OCI-LY3 (cell line): ENCODE measurements around the gene NOP14.

Experiments
- H2AFZ ChIP-seq: fragments of 200-600, 300-600 bp; shearing (Covaris generic); 2 replicates; pipeline ENCODE4 v1.6.0; 2014; ENCODE audit warnings: antibody characterized with exemption, low read depth, low read length
- H3K27ac ChIP-seq: fragments of 200-600, 300-600 bp; sonication (generic); 2 replicates; pipeline ENCODE4 v1.5.1; 2014; ENCODE audit warnings: mild to moderate bottlenecking, low read length, moderate library complexity, mixed read lengths
- H3K27me3 ChIP-seq: fragments of 200-600, 300-600 bp; sonication (generic); 2 replicates; pipeline ENCODE4 v1.6.1; 2014; ENCODE audit warnings: low read depth, low read length, mixed read lengths
- H3K36me3 ChIP-seq: fragments of 200-600, 300-600 bp; sonication (generic); replicated peaks from 2 replicates; pipeline ENCODE3; 2014; ENCODE audit warnings: low read depth, low read length, mixed read lengths
- H3K4me1 ChIP-seq: fragments of 300-600, 200-600 bp; sonication (generic); 2 replicates; pipeline ENCODE4 v1.6.1; 2014; ENCODE audit warnings: low read length, mixed read lengths
- H3K4me2 ChIP-seq: fragments of 200-600, 300-600 bp; sonication (generic); 2 replicates; pipeline ENCODE4 v1.6.1; 2014; ENCODE audit warnings: low read length, mixed read lengths
- H3K4me3 ChIP-seq: fragments of 300-600, 200-600 bp; sonication (generic); 2 replicates; pipeline ENCODE4 v1.5.1; 2014; ENCODE audit warnings: antibody characterized with exemption, mild to moderate bottlenecking, low read length, moderate library complexity
- H3K79me2 ChIP-seq: fragments of 300-600, 200-600 bp; shearing (Covaris generic); 2 replicates; pipeline ENCODE4 v1.6.1; 2014; ENCODE audit warnings: mild to moderate bottlenecking, low read length, mixed read lengths
- H3K9ac ChIP-seq: fragments of 300-600, 200-600 bp; shearing (Covaris generic); 2 replicates; pipeline ENCODE4 v1.6.0; 2014; ENCODE audit warnings: mild to moderate bottlenecking, low read length, moderate library complexity
- H3K9me3 ChIP-seq: fragments of 200-600, 300-600 bp; shearing (Covaris generic); 2 replicates; pipeline ENCODE4 v1.6.1; 2014; ENCODE audit warnings: low read length, mixed read lengths; ENCODE audit not compliant: insufficient read depth
- H4K20me1 ChIP-seq: fragments of 200-600, 300-600 bp; sonication (generic); 2 replicates; pipeline ENCODE4 v1.6.1; 2016; ENCODE audit warnings: low read length, mixed read lengths; ENCODE audit not compliant: insufficient read depth
- CTCF ChIP-seq: fragments of 200-600, 300-600 bp; sonication (generic); IDR thresholded peaks from 2 replicates; pipeline ENCODE4 v1.5.1; 2014; ENCODE audit warnings: antibody characterized with exemption, low read length, low read depth
- EZH2phosphoT487 ChIP-seq: fragments of 200-600 bp; shearing (Covaris generic); IDR thresholded peaks from 2 replicates; pipeline ENCODE4 v1.6.1; 2018; ENCODE audit warnings: antibody characterized with exemption, mixed run types, low read depth

The NOP14 gene

GRCh38 chr4:2963175-2963965 lies at the start of gene NOP14, which contains the start of gene GRK4:
Gene NOP14, minus strand, starts transcription at chr4:2963406. Its CDS starts 87 bp downstream, at chr4:2963319.
Gene GRK4, plus strand, starts transcription at chr4:2963571. Its CDS starts 500 bp downstream, at chr4:2964071.
- peak within 1 kb of the TSS; percentile 75 for H2AFZ ChIP-seq
- H3K36me3 ChIP-seq, result peaks cover 3% of the 10 kb centered on the region
- peaks cover 42% of the 10 kb centered on the region for H3K79me2 ChIP-seq
- H3K9me3 ChIP-seq, result no peaks in the 10 kb centered on the region
- H3K27me3 ChIP-seq, result no peaks in the 10 kb centered on the region
- H3K4me1 ChIP-seq, result peaks cover 30% of the 10 kb centered on the region
- H3K4me3 ChIP-seq, result peak within 1 kb of the TSS; percentile 82
- H3K4me2 ChIP-seq, result peak within 1 kb of the TSS; percentile 93
- H4K20me1 ChIP-seq, result peaks cover 31% of the 10 kb centered on the region
- peak within 1 kb of the TSS; percentile 79 for H3K9ac ChIP-seq
- H3K27ac ChIP-seq, result peak within 1 kb of the TSS; percentile 70
- TF ChIP-seq CTCF (peak; percentile 16; the same call in 1 of the 2 replicates), EZH2phosphoT487 (no peak)

DNA sequence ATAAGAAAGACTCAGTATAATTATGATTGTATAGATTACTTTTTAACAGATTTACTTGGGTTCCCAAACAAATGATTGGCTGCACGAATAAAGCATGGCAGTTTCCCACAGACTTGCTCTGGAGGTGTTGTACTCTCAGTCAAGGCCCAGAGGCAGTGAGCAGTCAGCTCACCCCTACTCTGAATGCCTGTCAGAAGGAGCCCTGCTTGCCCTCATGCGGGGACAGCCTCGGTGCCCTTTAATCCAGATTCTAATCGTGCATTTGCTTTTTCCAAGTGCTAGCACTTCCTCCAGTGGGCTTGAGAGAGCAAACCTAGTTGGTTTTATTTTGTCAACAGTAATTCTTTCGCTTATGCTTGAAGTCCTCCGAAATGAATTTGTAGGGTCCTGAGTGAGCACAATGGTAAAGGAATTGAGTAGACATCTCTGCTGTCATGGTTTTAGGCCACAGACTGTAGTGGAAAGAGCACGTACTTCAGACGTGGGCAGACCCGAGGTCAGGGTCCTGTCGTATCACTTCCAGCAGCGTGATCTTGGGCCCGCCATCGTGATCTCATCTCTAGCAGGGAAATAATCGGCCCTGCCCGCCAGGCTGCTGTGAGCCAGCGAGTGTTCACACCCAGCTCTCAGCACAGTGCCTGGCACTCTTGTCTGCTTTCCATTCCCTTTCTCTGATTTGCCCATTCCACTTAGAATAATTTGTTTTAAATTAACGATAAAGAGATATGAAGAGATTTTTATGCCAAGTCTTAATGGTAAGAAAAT lies 48.4 kb upstream of the NOP14 start:
- H4K20me1 ChIP-seq, result no peaks in the 10 kb centered on the region
- H3K79me2 ChIP-seq, result no peaks in the 10 kb centered on the region
- H3K4me3 ChIP-seq, result no peak overlapping the region
- no peak overlapping the region for H2AFZ ChIP-seq
- no peaks in the 10 kb centered on the region for H3K36me3 ChIP-seq
- TF ChIP-seq CTCF, result no peak
- TF ChIP-seq EZH2phosphoT487, result no peak
- H3K27me3 ChIP-seq, result peaks cover 69% of the 10 kb centered on the region
- no peak overlapping the region for H3K9ac ChIP-seq
- no peak overlapping the region for H3K27ac ChIP-seq
- no peak overlapping the region for H3K4me2 ChIP-seq
- peaks cover 17% of the 10 kb centered on the region for H3K4me1 ChIP-seq
- H3K9me3 ChIP-seq, result no peaks in the 10 kb centered on the region

GRCh38 chr4:3010998-3011397 lies 47.8 kb upstream of the NOP14 start:
- no peak overlapping the region for H3K27ac ChIP-seq
- no peak overlapping the region for H3K4me3 ChIP-seq
- H3K9ac ChIP-seq, result no peak overlapping the region
- H3K9me3 ChIP-seq, result no peaks in the 10 kb centered on the region
- no peaks in the 10 kb centered on the region for H4K20me1 ChIP-seq
- no peak for TF ChIP-seq CTCF
- TF ChIP-seq EZH2phosphoT487, result no peak
- H3K27me3 ChIP-seq, result peaks cover 66% of the 10 kb centered on the region
- H3K4me2 ChIP-seq, result no peak overlapping the region
- peaks cover 17% of the 10 kb centered on the region for H3K4me1 ChIP-seq
- H3K79me2 ChIP-seq, result no peaks in the 10 kb centered on the region
- no peaks in the 10 kb centered on the region for H3K36me3 ChIP-seq
- no peak overlapping the region for H2AFZ ChIP-seq

DNA sequence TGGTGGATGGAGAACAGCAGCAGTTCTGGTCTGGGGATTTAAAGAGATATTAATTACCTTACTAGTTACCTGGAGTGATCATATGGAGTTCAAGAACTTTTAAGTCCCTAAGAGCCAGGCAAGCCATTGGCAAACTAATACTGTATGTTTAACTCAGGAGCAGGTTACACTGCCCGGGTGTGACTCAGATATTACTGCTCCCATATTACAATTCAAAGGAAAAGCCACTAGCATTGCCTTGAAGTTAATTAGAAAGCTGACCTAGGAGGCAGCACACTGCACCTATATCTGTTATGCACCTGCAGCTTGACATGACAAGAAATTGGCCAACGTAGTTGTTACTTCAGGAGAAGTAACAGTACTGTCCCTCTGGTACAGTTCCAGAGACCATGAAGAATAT lies 47.4 kb upstream of the NOP14 start:
- Histone ChIP-seq H4K20me1 (no peaks in the 10 kb centered on the region), H3K9ac (no peak overlapping the region), H3K27ac (no peak overlapping the region), H3K4me1 (peaks cover 17% of the 10 kb centered on the region), H3K27me3 (peaks cover 66% of the 10 kb centered on the region), H3K4me3 (no peak overlapping the region), H3K79me2 (no peaks in the 10 kb centered on the region), H3K4me2 (no peak overlapping the region), H3K9me3 (no peaks in the 10 kb centered on the region), H2AFZ (no peak overlapping the region), H3K36me3 (no peaks in the 10 kb centered on the region)
- TF ChIP-seq CTCF (no peak), EZH2phosphoT487 (no peak)
